ENCODE results near the gene ZBTB21.

Gene ZBTB21

GRCh38 chr21:42042651-42043050, 32.5 kb upstream of the ZBTB21 start:
- no peak for DNase-seq
- Mint-ChIP-seq H3K36me3 (ENCODE audit: low read depth) (peaks cover 4% of the 10 kb centered on the region), H3K27me3 (ENCODE audit: low read depth, poor library complexity) (peaks cover 19% of the 10 kb centered on the region), H3K27ac (no peak overlapping the region), H3K4me1 (peaks cover 19% of the 10 kb centered on the region), H3K4me3 (no peak overlapping the region), H3K9me3 (peaks cover 14% of the 10 kb centered on the region)
- TF ChIP-seq CTCF (IDR thresholded peaks at IDR 0.05), result no peak

GRCh38 chr21:42041711-42042110, 31.6 kb upstream of the ZBTB21 start:
- H3K9me3 Mint-ChIP-seq, result peaks cover 17% of the 10 kb centered on the region
- peaks cover 22% of the 10 kb centered on the region for H3K4me1 Mint-ChIP-seq
- DNase-seq, result no peak
- H3K27me3 Mint-ChIP-seq (ENCODE audit: low read depth, poor library complexity), result peaks cover 13% of the 10 kb centered on the region
- no peak overlapping the region for H3K4me3 Mint-ChIP-seq
- H3K27ac Mint-ChIP-seq, result peak overlapping the region; percentile 57
- no peak for TF ChIP-seq CTCF (IDR thresholded peaks at IDR 0.05)
- peaks cover 4% of the 10 kb centered on the region for H3K36me3 Mint-ChIP-seq (ENCODE audit: low read depth)

GRCh38 chr21:42041246-42041645, 31.1 kb upstream of the ZBTB21 start:
- peaks cover 13% of the 10 kb centered on the region for H3K27me3 Mint-ChIP-seq (ENCODE audit: low read depth, poor library complexity)
- peaks cover 21% of the 10 kb centered on the region for H3K9me3 Mint-ChIP-seq
- H3K4me3 Mint-ChIP-seq, result no peak overlapping the region
- H3K36me3 Mint-ChIP-seq (ENCODE audit: low read depth), result peaks cover 4% of the 10 kb centered on the region
- H3K4me1 Mint-ChIP-seq, result peaks cover 22% of the 10 kb centered on the region
- no peak for TF ChIP-seq CTCF (IDR thresholded peaks at IDR 0.05)
- peak overlapping the region; percentile 57 for H3K27ac Mint-ChIP-seq
- no peak for DNase-seq

- DNase-seq, result no peak
Observed at GRCh38 chr21:42040411-42041180, 30.4 kb upstream of the ZBTB21 start.

GRCh38 chr21:42039911-42040351, 29.8 kb upstream of the ZBTB21 start:
- H3K36me3 Mint-ChIP-seq (ENCODE audit: low read depth), result peaks cover 4% of the 10 kb centered on the region
- H3K27me3 Mint-ChIP-seq (ENCODE audit: low read depth, poor library complexity), result peaks cover 10% of the 10 kb centered on the region
- peaks cover 31% of the 10 kb centered on the region for H3K9me3 Mint-ChIP-seq
- H3K4me1 Mint-ChIP-seq, result peaks cover 22% of the 10 kb centered on the region
- no peak for TF ChIP-seq CTCF (IDR thresholded peaks at IDR 0.05)
- DNase-seq, result no peak
- no peak overlapping the region for H3K27ac Mint-ChIP-seq
- no peak overlapping the region for H3K4me3 Mint-ChIP-seq

More at GRCh38 chr21:42040411-42041180, 30.4 kb upstream of the ZBTB21 start:
- Mint-ChIP-seq H3K27ac (no peak overlapping the region), H3K27me3 (ENCODE audit: low read depth, poor library complexity) (peaks cover 10% of the 10 kb centered on the region), H3K36me3 (ENCODE audit: low read depth) (peaks cover 4% of the 10 kb centered on the region), H3K4me3 (no peak overlapping the region), H3K4me1 (peaks cover 22% of the 10 kb centered on the region), H3K9me3 (peaks cover 28% of the 10 kb centered on the region)
- TF ChIP-seq CTCF (IDR thresholded peaks at IDR 0.05), result no peak

GRCh38 chr21:42039470-42039901, 29.3 kb upstream of the ZBTB21 start:
- DNase-seq, result no peak
- no peak for TF ChIP-seq CTCF (IDR thresholded peaks at IDR 0.05)
- peaks cover 8% of the 10 kb centered on the region for H3K27me3 Mint-ChIP-seq (ENCODE audit: low read depth, poor library complexity)
- H3K36me3 Mint-ChIP-seq (ENCODE audit: low read depth), result peaks cover 4% of the 10 kb centered on the region
- no peak overlapping the region for H3K4me3 Mint-ChIP-seq
- no peak overlapping the region for H3K27ac Mint-ChIP-seq
- H3K4me1 Mint-ChIP-seq, result peaks cover 22% of the 10 kb centered on the region
- H3K9me3 Mint-ChIP-seq, result peaks cover 35% of the 10 kb centered on the region

All from nephron progenitor cell (in vitro differentiated cells).